ENCODE results near the gene POLR3B. TPM values are rescaled to one million over a fixed set of nuclear protein-coding genes. Genes with fewer than 3 reads are reported as not detected.

The POLR3B gene
- total and polyA plus RNA-seq, 10 of the 15 experiments (the other 5 are each of a cell fraction or from before 2014, with no cell fraction given) = 2.3 to 10.5 (median 8.0) TPM

- TF ChIP-seq RELB (IDR thresholded peaks at IDR 0.05; ENCODE audit: low read depth) (no peak), SP1 (IDR thresholded peaks at IDR 0.05; ENCODE audit: low read depth, low read length) (no peak)
Observed at GRCh38 chr12:106327309-106327869, 30.2 kb upstream of the POLR3B start (continued).

GRCh38 chr12:106328735-106329134, 28.8 kb upstream of the POLR3B start:
- in situ Hi-C loops (cut with MboI) = no loop called here
- TF ChIP-seq RFX5 (IDR thresholded peaks at IDR 0.05; ENCODE audit: low read depth, low read length) (no peak), ZNF384 (IDR thresholded peaks at IDR 0.05; ENCODE audit: borderline replicate concordance, low read depth, low read length) (no peak), CUX1 (IDR thresholded peaks at IDR 0.05; ENCODE audit: insufficient replicate concordance, low read depth, low read length) (no peak), ATF2 (IDR thresholded peaks at IDR 0.05; ENCODE audit: low read length) (no peak), ZNF207 (IDR thresholded peaks at IDR 0.05; ENCODE audit: borderline replicate concordance) (no peak), JUNB (IDR thresholded peaks at IDR 0.05) (no peak), PML (IDR thresholded peaks at IDR 0.05; ENCODE audit: low read length) (no peak), SREBF2 (IDR thresholded peaks at IDR 0.05; ENCODE audit: low read length) (no peak), SIX5 (IDR thresholded peaks at IDR 0.05; ENCODE audit: low read depth, low read length, severe bottlenecking) (no peak), SMAD5 (IDR thresholded peaks at IDR 0.05; ENCODE audit: low read depth) (no peak), TCF3 (IDR thresholded peaks at IDR 0.05; ENCODE audit: borderline replicate concordance, insufficient read depth, low read depth, low read length) (no peak), CBX5 (IDR thresholded peaks at IDR 0.05; ENCODE audit: low read depth) (no peak), JUND (IDR thresholded peaks at IDR 0.05; ENCODE audit: low read depth, low read length) (no peak), NFIC (IDR thresholded peaks at IDR 0.05; ENCODE audit: low read depth, low read length) (no peak), SIN3A (IDR thresholded peaks at IDR 0.05; ENCODE audit: low read depth, low read length) (no peak)

More at GRCh38 chr12:106328735-106329134, 28.8 kb upstream of the POLR3B start:
- no peaks in the 10 kb centered on the region for H3K9me3 ChIP-seq (replicated peaks; ENCODE audit: control insufficient read depth, insufficient read depth, low read length)
- ChIA-PET POLR2A (no interaction called here), CTCF (interaction anchor here (0.6 to 1.9 kb wide), 2 partner anchors 44 to 538 kb away, joined by 3 to 4 read pairs; no protein-coding TSS in a partner anchor), RAD21 (ENCODE audit: unreplicated experiment) (no interaction called here), SMC1A (ENCODE audit: uncharacterized antibody, unreplicated experiment) (no interaction called here)
- no peak overlapping the region for H3K9ac ChIP-seq (ENCODE audit: control insufficient read depth, insufficient read depth, low read length)
- H3K27me3 ChIP-seq (replicated peaks in 1 of 2; ENCODE audit: control insufficient read depth in 2 of 2, insufficient read depth in 2 of 2, low read length in 1 of 2) = no peaks in the 10 kb centered on the region
- H3K79me2 ChIP-seq (ENCODE audit: control insufficient read depth, insufficient read depth, low read length) = no peaks in the 10 kb centered on the region
- no peaks in the 10 kb centered on the region for H3K36me3 ChIP-seq (ENCODE audit: control insufficient read depth in 2 of 2, insufficient read depth in 2 of 2, low read length in 1 of 2)
- intact Hi-C loops (cut with micrococcal nuclease; ENCODE audit: unreplicated experiment) = no loop called here
- no peak overlapping the region for H2AFZ ChIP-seq (ENCODE audit: control insufficient read depth, low read depth, low read length)
- no peak for ATAC-seq
- no peaks in the 10 kb centered on the region for H4K20me1 ChIP-seq (ENCODE audit: control insufficient read depth, insufficient read depth)
- H3K4me3 ChIP-seq = no peak overlapping the region
- H3K4me1 ChIP-seq (ENCODE audit: control insufficient read depth, insufficient read depth, low read length) = no peaks in the 10 kb centered on the region
- H3K27ac ChIP-seq (ENCODE audit: control insufficient read depth, insufficient read depth) = no peak overlapping the region
- no peak for DNase-seq (ENCODE audit: low read depth, low spot score)
- WGBS (ENCODE audit: insufficient coverage, insufficient replicate concordance, low lambda C conversion rate, missing lambda C conversion rate) = 31% methylated on average over 7 of the region's 7 CpGs
- BruUV-seq (replicated peaks) = no TSS peak
- no peak for FAIRE-seq
- no peak overlapping the region for H3K4me2 ChIP-seq (ENCODE audit: control insufficient read depth, insufficient read depth)

Measured in GM12878 (cell line).